ENCODE data around the gene GPR148.

DNA sequence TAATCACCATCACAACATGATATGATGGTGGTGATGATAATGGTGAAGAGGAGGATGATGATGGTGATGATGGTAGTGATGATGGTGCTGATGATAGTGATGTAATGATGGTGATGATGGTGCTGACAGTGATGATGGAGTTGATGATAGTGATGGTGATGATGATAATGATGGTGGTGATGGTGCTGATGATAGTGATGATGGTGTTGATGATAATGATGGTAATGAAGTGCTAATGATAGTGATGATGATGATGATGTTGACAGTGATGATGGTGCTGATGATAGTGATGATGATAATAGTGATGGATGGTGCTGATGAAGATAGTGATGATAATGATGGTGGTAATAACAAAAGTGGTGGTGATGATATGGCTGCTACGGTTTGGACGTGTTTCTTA is 4.4 kb upstream of the GPR148 start:
- TF ChIP-seq CTCF (IDR thresholded peaks at IDR 0.05) = no peak
- no peak for TF ChIP-seq POLR2A (IDR thresholded peaks at IDR 0.05)
